Left colon (tissue), 2 donors: ENCODE measurements around the gene FRMPD4. TPM values are rescaled to one million over a fixed set of nuclear protein-coding genes. Genes with fewer than 3 reads are reported as not detected.
A peak's percentile ranks its signal among the peaks of the same experiment; 100 is the strongest.

Experiments
- ATAC-seq: fragments of 200-7000 bp; cut with Tn5 transposase; one replicate; pipeline ENCODE4 v1.9.1; 2020; ENCODE audit warnings: mild to moderate bottlenecking, moderate library complexity
- DNase-seq, 2 donors: peaks; one replicate each; pipeline ENCODE4 v3.0.0-alpha.2; 2020
- intact Hi-C, 2 donors: fragments of 100-400 bp; cut with DNase I in 1 of 2; cut with micrococcal nuclease in 1 of 2; formaldehyde crosslinking; loops; one replicate each; pipeline versions ENCODE4 v1.11.2 to v1.14.0; 2022; cut with DNase I, micrococcal nuclease
- total RNA-seq, 2 donors: library from RNA; stranded (reverse); fragmentation: NEBNext Ultra II Directional; extraction: Animal tissue kit (Norgen Biotek cat#: 25700); gene quantifications; one replicate each; pipeline ENCODE4 v1.2.1, GENCODE V29; 2021
- donor health status: DM: no; HTN: no; CAD: no.
- donor health status: DM: yes; HTN: yes; CAD: no.

FRMPD4 gene
- total RNA-seq, 2 donors from 2014 or later = 0.03 to 0.59 TPM

DNA sequence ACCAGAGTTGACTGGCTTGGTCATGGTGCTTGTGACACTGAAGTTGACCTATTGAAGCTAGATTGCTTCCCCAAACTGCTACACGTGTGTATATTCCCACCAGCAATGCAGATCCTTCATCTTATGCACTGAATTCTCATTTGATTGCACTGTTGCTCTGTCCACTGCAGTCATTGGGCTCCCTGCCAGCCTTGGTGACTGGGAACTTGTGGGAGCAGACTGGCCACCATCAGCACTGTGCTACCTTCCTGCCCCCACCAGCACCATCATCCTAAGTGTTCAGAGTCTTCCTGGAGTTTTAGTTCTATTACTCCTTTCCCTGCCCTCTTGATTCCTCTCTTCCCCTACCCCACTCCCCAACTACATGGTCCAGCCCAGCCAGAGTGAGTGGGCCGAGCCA lies 535.2 kb downstream of the FRMPD4 start:
- intact Hi-C loops = no loop called here
- ATAC-seq = no peak
- no peak for DNase-seq

DNA sequence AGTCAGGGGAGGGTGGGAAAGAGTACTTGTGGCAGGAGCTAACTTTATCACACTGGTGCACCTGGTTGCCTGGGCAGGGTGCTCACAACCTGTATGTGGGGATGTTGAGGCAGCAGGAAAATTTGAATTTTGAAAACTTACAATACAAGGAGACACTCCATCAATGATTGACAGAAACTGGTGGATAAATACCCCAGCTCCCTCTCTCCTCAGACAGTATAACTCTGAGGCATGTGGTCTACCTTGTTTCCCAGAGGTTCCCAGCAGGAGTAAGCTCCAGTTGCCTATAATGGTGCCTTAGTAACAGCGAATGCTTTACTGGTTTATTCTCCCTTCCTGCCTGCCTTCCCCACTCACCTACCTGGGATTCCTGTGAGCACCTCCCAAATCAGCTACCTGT lies 541.2 kb downstream of the FRMPD4 start:
- no peak for ATAC-seq
- intact Hi-C loops = no loop called here
- no peak for DNase-seq

DNA sequence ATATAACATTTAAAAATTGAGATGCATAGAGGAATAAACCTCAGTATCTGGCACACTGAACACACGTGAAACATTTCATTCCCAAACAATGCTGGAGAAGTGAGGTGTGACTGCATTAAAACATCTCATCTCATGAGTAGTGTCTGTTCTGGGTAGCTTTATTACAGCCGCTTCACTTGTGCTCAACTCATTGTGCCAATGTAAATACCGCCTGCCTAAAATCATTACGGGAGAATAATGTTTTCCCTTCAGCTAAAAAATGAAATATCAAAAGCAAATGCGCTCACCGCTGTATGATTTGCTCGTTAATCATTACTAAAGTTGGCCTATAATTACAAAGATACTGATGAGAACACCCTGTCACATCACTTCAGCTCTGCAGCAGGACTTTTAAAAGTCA lies 542.8 kb downstream of the FRMPD4 start:
- intact Hi-C loops = no loop called here
- no peak for ATAC-seq
- DNase-seq = no peak

DNA sequence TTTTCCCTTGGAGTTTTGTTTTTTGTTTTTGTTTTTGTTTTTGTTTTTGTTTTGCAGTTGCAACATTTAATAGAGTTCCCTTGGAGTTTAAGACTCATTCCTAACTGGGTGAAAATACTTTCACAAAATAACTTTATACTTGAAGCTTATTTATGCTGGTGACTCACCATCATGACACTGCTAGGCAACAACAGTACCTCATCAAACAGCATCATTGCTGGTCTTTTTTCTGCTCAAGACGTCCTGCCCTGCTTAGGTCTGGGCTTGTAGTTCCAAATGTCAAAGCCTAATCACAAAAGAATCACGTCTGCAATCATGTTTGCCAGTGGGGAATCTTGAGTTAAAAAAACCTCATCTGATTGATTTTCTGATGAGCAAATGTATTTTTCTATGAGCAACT lies 547.3 kb downstream of the FRMPD4 start:
- intact Hi-C loops = no loop called here
- ATAC-seq = no peak
- DNase-seq = no peak

DNA sequence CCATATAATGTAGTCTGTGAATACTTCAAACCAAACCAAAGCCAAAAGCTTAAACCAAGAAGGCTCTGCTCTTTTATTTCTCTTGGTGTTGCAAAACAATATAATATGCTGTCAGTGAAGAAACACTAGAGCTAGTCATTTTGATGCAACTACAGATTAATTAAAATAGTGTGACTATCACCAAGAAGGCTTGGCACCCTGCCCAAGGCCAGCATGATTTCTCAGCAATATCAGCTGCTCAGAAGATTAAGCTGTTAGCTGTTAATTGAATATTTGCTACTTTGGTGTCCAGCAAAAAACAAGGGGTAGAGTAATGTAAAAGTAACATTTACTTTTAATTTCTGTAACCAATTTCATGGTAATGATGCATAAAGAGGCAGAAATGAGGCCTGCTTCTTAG lies 548.1 kb downstream of the FRMPD4 start:
- intact Hi-C loops = no loop called here
- no peak for DNase-seq
- no peak for ATAC-seq

DNA sequence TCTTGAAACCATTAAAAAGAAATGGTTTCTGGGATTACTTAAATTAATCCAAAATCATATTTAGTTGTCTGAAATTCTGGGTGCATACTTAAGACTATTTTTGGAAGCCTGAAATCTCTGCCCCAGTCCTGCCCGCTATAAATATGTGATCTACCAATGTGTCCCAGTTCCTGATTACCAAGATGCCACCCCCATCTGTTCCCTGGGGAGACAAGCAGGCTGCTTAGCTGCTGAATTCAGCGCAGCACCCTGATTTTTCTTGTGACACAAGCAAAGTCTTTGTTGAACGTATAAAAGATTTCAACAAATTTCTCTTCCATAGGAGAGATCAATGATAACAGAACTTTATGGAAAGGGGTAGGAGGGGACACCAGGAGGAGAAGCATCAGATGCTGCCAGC lies 552.4 kb downstream of the FRMPD4 start:
- ATAC-seq (no peak), DNase-seq (no peak)
- intact Hi-C loops = no loop called here

DNA sequence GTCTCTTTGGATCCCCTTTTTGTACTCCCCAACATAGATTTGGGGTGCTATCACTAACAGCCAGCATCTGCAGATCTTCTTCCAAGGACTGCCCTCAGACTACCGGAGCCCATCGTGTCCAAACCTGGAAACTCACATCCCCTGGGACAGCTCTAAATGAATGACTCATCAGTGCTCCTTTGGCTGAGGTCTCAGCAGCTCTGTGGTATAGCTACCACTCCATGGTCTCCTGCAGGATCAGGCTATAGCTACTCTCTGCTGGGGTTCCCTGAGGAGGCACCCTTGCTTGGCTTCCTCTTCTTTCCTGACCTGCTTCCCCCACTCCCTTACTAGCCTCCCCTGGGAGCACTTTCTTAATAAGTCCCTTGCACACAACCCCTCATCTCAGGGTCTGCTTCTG lies 555.5 kb downstream of the FRMPD4 start:
- no peak for DNase-seq
- intact Hi-C loops = no loop called here
- no peak for ATAC-seq

DNA sequence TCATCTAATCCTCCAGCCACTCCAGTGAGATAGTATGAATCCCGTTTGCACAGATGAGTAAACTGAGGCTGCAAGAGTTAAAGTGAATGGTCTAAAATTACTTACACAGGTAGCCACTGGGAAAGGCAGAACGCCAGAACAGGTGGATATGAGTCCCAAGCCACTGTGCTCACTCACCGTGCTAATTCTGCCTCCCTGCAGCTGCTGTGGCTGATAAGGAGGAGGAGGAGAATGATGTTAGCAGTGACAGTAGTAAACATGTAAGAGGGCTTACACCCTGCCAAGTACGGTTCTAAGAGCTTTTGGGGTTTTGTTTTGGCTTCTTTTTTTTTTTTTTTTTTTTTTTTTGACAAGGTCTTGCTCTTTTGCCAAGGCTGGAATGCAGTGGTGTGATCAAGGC lies 562.5 kb downstream of the FRMPD4 start:
- no peak for ATAC-seq
- intact Hi-C loops = no loop called here
- no peak for DNase-seq

DNA sequence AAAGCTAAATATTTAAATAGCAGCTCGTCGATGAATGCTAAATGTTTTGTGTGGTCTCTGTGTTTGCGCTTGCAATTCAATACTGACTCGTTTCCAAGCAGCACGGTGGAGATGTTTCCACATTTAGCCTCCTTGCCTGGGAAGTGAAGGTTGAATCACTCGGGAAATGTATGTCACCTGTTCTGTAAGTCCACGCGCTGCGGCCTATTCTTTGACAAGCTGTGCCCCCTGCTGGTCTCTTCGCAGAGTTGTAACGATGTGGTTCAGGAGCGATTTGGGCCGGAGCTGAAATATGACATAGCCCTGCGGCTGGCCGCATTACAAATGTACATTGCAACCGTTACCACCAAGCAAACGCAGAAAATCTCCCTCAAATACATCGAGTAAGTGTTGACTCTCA lies 563.4 kb downstream of the FRMPD4 start:
- ATAC-seq = peak; percentile 71
- peak; percentile 30 to 48 for DNase-seq
- intact Hi-C loops = no loop called here

DNA sequence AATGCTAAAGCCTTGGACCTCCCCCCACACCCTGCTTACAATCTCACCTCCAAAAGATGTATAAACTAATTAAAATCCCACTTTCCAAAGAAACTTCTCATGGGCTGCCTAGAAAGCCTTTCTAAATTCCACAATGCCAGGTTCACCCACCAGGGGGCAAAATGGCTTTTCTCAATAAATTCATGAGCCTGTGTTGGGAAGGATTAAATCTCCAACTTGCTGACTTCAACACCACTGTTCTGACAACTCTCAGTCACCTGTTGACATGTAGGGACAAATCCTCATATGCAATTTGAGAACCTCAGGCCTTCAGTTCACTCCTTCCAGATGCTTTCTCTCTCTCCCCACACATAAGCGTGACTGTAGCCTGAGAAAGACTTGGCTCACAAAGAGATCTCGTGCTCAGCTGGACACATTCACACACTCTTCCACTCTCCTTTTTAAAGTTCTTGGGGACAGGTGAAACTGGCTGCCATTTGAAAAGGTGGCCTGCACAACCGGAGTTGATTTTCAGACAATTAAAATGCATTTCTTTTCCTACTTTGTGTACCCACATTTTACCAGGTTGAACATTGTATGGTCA lies 564.3 kb downstream of the FRMPD4 start:
- ATAC-seq = no peak
- DNase-seq = no peak
- intact Hi-C loops = no loop called here

DNA sequence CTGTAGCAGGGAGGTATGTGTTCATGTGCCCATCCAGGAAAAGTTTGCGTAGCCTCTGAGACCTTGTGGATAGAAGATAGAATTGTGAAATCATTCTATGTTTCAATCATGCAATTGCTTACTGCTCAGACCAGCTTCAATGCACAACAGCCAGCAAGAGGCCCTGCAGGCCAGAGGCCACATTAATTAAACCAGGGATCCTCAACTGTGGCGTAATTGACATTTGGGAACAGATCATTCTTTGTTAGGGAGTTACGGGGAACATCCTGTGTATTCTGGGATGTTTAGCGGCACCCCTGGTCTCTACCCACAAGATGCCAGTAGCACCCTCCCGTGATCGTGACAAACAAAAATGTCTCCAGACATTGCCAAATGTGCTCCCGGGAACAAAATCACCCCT lies 566.4 kb downstream of the FRMPD4 start:
- no peak for ATAC-seq
- DNase-seq = no peak
- intact Hi-C loops = no loop called here

DNA sequence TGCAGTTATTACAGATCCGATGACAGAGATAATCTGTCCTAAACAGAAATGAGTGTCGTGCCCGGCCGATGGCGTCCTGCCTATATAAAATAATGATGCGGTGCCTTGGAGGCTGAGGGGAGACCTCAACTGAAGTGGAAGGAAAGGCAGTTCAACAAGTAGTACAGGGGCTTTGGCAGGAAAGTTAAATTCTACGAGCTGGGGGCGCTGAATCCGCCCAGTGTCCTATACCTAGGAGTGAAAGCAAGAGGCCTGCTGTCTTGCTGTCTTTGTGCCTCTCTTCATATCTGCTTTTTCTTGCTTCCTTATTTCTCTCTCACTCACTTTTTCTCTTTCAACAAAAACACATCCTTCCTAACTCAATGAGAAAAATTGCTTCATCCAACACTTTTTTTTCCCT lies 570.8 kb downstream of the FRMPD4 start:
- DNase-seq = no peak
- intact Hi-C loops = no loop called here

DNA sequence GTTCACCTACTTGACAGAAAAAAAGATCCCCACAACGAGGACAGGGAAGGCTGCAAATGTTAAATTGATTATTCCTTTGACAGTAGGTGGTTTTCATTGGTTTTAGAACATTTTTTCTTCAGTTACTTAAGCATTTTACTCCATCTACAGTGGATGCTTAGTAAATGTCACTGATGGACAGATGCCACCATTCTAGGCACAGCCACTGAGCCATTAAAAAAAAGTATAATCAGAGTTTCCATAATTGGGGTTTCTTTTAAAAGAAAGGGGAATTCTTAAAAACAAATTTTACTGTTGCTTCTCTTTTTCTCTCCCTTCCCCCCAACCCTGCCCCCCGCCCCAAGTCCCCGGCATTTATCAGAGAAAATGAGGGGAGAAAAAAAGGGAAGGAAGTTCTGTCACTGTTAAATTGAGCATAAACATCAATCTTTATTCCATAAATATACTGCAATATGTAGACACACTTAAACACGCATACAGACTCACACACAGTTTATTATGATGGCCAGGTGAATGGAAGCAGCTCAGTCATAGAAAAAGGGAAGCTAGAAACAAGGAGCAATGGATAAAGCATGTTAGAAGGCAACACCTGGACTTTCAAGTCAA lies 573.3 kb downstream of the FRMPD4 start:
- no peak for ATAC-seq
- intact Hi-C loops = no loop called here
- no peak for DNase-seq

More for the DNA sequence above, 570.8 kb downstream of the FRMPD4 start:
- ATAC-seq = no peak

DNA sequence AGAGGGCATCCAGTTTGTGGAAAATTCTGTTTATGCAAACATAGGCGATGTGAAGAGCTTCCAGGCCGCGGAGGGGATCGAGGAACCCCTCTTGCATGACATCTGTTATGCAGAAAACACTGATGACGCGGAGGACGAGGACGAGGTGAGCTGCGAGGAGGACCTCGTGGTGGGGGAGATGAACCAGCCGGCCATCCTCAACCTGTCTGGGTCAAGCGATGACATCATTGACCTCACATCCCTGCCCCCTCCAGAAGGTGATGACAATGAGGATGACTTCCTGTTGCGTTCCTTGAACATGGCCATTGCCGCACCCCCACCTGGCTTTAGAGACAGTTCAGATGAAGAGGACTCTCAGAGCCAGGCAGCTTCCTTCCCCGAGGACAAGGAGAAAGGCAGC lies 578.3 kb downstream of the FRMPD4 start:
- intact Hi-C loops = no loop called here
- no peak for DNase-seq
- ATAC-seq = no peak

DNA sequence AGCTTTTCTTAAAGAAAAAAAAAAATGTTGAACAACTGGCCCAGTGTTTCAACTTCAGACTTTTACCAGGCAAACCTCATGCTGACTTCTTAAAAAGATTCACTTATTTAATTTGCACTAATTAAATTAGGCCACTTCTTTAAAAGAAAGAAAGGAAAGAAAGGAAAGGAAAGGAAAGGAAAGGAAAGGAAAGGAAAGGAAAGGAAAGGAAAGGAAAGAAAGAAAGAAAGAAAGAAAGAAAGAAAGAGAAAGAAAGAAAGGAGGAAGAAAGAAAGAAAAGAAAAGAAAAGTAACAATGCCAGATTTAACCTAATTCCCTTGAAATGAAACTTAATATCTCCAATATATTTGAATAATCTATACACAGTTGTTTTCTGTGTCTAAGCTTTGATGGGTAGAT lies 581.6 kb downstream of the FRMPD4 start:
- no peak for ATAC-seq
- no peak for DNase-seq
- intact Hi-C loops = no loop called here

DNA sequence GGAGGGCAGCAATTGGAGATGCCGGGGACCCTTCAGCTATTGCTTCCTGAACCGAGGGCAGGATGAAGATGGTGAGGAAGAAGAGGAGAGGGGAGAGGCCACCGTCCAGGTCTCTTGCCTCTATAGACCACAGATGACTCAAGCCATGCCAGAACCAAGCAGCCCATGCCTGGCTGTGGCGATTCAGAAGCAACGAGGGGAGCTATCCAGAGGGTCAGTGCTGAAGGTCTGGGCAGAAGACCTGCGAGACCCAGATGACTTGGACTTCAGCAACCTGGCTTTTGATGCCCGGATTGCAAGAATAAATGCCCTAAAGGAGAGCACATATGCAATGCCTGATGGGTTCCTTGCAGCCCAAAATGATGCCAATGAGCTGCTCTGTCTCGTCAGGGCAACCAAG lies 582.8 kb downstream of the FRMPD4 start:
- ATAC-seq (no peak), DNase-seq (no peak)
- intact Hi-C loops = no loop called here

DNA sequence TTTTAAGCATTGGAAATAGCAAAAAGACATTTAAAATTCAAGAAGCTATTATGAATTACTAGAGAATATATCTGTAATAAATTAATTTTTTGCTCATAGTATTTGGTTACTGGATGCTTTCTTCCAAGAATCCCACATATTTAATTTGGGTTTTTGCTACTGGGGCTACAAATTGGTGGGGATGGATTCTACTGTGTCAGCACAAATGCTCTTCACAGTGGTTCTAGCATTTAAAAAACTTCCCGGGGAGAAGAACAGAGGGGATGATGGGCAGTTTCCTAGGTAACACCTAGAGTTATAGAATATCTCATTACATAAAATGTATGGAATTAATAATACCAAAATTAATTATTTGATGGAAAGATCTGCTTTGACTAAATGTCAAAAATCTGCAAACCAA lies 584.0 kb downstream of the FRMPD4 start:
- intact Hi-C loops = no loop called here
- DNase-seq = no peak
- no peak for ATAC-seq

DNA sequence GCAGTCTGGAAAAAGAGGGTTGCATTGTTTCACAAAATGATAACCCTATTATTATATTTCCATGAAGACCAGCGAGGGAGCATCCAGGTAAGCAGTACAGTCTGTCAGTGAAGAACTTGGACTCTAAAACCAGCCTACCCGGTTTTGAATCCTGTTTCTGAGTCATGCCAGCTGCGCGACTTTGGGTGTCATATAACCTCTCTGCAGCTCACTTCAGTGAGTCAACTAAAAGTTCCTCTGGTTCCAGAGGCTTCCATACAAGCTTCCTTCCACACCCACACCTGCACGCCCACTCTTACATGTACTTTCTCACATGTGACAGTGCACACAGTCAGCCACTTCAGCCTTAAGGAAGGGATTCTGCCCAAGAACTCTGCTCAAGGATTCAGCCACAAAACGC lies 603.1 kb downstream of the FRMPD4 start:
- DNase-seq = no peak
- no peak for ATAC-seq
- intact Hi-C loops = no loop called here

DNA sequence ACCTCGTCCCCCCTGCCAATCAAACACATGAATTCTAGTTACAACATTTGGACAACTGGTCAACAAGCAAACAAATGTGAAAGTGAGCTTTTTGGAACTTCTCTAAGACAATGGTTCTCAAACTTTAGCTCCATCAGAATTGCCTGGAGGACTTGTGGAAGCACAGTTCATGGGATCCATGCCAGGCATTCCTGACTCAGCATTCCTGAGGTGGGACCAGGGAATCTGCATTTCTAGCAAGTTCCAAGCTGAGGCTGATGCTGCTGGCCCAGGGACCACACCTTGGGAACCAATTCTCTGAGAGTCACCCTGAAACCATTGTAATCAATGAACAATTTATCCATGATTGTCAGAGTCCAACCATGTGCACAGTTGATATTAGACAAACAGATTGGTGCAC lies 609.2 kb downstream of the FRMPD4 start:
- ATAC-seq = no peak
- DNase-seq = no peak
- intact Hi-C loops = no loop called here

DNA sequence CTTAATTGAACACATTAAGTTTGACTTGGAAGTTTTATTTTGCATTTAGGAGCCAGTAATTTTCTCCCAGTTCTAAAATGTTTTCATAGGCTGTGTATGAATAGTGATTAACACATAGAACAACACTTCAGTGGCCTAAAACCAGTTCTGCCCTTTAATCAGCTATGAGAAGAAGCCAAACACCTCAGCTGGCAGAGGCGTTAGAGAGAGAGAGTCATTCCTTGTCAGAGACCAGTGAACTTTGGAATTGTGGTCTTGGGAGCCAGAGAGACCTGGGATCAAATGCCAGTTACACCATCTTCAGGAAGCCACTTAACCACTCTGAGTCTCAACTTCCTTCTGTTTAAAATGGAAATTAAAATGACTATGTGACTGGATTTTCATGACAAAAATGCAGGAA lies 613.6 kb downstream of the FRMPD4 start:
- intact Hi-C loops = no loop called here
- no peak for ATAC-seq

DNA sequence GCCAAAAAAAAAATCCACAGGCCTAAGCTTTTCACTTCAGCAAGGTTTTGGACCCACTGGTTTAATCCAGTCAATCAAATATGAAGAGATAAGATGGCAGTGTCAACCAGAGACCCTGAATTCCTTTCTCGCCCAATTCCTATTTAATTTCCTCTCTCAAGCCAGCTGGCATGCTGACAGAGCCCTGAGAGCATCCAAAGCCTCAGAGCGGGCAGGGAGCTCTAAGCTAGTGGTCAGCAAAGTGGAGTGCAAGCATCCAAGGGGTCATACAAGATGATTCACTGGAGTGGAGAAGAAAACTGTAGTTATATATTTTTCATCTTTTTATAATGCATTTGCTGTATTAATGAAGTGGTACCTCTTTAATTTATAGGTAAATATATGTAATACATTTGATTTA lies 615.1 kb downstream of the FRMPD4 start:
- intact Hi-C loops = no loop called here

More for the DNA sequence above, 613.6 kb downstream of the FRMPD4 start:
- no peak for DNase-seq

More for the DNA sequence above, 615.1 kb downstream of the FRMPD4 start:
- no peak for ATAC-seq
- no peak for DNase-seq
